HG03159 (cell line): ENCODE results near the gene USP2.
"Not testable (repeated sequence)": the region's sequence is repeated elsewhere in the genome, so short reads cannot be mapped to it uniquely, and the experiment has no call there.

Source experiments
- ATAC-seq: cut with Tn5 transposase; IDR thresholded peaks from one replicate; pipeline ENCODE4 v1.9.1; 2021; ENCODE audit warnings: mild to moderate bottlenecking, moderate library complexity; ENCODE audit not compliant: unreplicated experiment

Gene USP2

DNA sequence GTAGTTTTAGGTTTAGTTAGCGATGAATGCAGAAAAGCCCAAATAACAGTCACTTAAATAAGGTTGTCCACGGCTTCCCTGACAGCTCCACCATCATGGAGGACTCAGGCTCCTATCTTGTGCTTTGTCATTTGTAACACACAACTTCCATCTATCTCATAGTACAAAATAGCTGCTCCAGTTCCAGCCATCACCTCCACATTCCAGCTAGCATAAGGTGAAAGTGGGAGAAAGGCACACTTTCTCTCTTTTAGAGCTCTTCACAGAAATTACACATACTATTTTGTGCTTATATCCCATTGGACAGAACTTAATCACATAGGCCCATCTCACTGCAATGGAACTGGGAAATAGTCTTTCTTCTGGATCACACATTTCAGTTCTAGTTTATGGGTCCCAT, 32.8 kb upstream of the USP2 start:
- no peak for ATAC-seq

DNA sequence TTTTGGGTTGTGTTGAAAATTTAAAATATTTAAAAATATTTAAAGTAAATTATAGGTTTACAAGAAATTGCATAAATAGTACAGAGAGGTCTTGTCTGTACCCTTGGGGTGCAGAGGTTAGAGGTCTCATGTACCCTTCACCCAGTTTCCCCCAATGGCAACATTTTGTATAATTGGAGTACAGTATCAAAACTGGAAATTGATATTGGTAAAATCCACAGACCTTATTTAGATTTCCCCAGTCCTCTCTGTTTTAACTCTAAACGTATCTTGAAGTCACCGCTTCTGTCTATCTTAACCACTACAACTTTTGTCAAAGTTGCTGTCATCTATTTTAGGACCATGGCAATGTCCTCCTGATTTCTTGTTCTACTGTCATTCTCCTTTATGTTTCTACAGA, 30.6 kb upstream of the USP2 start:
- no peak for ATAC-seq

DNA sequence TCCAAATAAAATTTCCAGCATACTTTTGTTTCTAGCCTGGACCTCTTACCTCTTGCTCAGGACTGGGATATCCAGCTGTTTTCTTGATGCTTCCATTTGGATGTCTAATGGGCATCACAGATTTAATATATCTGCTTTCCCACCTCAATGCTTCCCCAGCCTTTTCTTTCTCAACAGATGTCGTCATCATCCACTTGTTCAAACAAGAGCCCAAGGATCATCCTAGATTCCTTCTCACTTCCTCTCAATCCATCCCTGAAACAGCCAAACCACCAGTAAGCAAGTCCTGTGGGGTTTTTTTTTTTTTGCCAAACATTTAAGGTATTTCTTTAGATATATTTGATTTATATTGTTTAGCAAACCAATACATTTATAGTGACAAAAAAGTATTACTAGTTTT, 29.0 kb upstream of the USP2 start:
- no peak for ATAC-seq

DNA sequence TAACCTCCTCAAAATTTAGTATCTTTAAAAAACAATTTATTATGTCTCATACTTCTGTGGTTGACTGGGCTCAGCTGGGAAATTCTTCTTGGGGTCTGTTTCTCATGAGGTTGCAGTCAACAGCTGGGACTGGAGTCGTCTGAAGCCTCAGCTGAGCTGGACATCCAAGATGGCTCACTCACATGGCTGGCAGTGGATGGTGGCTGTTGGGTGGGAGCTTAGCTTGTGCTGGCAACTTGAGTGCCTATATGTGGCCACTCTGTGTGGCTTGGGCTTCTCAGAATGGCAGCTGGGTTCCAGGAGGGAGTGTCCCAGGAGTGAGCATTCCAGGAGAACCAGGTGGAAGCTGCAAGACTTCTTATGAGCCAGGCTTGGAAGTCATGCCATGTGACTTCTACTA, 28.2 kb upstream of the USP2 start:
- ATAC-seq: no peak

DNA sequence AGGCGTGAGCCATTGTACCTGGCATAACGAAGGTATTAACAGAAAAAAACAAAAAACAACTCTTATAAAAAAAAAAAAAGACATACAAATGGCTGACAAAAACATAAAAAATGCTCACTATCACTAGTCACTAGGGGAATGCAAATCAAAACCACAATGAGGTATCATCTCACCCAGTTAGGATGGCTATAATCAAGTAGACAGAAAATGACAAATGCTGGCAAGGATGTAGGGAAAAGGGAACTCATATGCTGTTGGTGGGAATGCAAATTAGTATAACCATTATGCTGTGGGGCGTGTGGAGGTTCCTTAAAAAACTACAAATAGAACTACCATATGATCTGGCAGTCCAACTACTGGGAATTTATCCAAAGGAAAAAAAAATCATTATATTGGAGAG, 24.5 kb upstream of the USP2 start:
- ATAC-seq: no peak

DNA sequence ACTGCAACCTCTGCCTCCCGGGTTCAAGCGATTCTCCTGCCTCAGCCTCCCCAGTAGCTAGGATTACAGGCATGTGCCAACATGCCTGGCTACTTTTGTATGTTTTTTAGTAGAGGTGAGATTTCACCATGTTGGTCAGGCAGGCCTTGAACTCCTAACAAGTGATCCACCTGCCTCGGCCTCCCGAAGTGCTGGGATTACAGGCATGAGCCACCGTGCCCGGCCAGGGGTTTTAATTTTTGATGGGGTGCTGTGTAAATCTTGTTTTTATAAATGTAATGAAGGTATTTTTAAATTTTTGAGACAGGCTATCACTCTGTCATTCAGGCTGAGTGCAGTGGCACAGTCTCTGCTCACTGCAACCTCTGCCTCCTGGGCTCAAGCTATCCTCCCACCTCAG, 24.0 kb upstream of the USP2 start:
- ATAC-seq: not testable (repeated sequence)

DNA sequence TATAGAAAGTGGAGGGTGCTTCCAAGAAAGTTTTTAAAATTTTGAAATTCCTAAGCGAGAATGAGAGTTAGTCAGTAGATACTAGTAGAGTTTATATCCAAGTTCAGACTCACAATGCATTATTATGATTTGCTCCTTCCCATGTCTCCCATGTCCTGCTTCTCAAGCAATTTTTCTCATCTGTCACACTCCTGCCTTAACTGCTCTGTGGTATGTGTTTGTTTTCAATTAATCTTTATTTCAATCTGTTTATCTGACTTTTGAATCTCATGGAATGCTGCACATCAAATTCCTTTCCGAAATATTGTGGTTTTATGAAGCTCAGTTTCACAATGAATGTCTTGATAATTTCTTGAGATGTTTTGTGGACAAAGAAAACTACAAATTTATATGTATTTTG, 23.4 kb upstream of the USP2 start:
- ATAC-seq: no peak

DNA sequence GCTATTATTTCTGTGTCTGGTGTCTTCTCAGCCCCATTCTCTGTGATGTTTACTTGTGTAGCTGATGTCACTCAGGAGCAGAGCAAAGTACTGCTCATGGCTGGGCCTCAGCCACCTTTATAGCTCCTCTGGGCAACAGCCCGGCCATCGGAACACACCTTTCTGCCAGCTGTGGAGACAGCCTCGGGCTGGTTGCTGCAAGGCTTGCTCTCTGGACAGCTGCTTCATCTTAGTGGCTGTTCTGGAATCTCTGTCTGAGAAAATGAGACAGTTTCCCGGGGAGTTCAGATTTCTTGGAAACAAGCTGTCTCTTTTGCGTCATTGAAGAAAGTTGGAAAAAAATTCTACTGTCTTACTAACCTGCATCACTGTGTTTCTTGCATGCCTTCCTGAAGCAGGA, 21.5 kb upstream of the USP2 start:
- ATAC-seq: no peak

DNA sequence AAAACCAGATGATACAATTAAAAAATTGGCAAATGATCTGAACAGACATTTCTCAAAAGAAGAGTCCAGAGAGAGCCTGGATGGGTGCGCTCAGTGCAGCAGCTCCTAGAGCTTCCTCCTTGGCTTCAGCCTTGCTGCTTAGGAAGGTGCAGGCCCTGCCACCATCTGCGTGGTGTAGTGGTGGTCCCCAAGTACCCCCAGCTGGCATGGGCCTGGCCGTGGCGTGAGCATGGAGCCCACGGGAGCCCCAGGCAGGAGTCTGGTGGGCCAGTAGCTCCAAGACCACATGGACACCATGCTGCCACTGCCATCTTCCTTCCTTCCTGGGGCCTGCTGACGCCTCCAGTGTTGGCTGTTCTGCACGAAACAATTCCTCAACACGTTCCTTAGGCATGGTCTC, 21.0 kb upstream of the USP2 start:
- ATAC-seq: no peak

DNA sequence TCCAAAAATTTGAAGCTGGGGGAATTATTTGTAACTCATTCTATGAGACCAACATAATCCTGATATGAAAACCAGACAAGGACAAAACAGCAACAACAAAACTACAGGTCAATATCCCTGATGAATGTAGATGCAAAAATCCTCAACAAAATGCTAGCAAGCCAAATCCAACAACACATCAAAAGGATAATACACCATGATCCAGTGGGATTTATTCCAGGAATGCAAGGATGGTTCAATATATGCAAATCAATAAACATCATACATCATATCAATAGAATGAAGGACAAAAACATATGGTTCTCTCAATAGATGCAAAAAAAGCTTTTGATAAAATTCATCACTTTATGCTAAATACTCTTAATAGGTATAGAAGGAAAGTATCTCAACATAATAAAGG, 19.4 kb upstream of the USP2 start:
- no peak for ATAC-seq

DNA sequence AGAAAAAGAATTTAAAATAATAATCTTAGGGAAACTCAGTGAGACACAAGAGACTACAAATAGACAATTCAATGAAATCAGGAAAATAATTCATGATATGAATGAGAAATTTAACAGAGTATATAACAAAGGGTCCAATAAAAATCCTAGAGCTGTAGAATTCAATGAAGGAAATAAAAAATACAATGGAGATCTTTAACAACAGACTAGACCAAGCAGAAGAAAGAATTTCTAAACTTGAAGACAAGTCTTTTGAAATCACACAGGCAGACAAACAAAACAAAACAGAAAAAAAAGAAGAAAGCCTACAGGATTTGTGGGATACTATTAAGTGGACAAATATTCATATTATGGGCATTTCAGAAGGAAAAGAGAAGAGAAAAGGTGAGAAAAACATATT, 16.2 kb upstream of the USP2 start:
- ATAC-seq: no peak

DNA sequence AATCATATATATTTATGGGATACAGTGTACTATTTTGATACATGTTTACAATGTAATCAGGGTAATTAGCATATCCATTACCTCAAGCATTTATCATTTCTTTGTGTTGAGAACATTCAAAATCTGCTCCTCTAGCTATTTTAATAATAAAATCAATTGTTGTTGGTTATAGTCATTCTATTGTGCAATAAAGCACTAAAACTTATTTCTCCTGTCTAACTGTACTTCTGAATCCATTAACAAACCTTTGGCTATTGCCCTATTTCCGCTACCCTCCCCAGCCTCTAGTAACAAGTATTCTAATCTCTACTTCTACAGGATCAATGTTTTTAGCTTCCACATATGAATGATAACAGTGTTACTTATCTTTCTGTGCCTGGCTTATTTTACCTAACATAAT, 15.3 kb upstream of the USP2 start:
- ATAC-seq: no peak

DNA sequence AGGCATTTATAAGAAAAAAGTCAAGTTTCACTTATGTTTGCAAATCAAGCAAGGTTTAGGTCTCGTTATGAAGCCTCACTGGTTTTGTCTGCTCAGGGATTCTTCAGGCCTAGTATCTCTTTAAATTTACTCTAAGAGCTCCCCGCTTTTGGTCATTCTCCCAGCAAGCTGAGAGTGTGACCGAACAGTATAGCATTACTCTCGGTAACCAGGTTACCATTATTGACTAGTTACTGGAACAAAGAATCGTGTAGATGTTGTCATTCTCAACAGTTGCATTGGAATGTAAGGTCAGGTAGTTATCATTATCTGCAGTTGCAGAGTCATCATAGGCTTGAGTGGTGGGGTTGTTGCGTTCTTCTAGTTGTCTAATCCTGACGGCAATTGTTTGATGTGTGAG, 9.8 kb upstream of the USP2 start:
- no peak for ATAC-seq

DNA sequence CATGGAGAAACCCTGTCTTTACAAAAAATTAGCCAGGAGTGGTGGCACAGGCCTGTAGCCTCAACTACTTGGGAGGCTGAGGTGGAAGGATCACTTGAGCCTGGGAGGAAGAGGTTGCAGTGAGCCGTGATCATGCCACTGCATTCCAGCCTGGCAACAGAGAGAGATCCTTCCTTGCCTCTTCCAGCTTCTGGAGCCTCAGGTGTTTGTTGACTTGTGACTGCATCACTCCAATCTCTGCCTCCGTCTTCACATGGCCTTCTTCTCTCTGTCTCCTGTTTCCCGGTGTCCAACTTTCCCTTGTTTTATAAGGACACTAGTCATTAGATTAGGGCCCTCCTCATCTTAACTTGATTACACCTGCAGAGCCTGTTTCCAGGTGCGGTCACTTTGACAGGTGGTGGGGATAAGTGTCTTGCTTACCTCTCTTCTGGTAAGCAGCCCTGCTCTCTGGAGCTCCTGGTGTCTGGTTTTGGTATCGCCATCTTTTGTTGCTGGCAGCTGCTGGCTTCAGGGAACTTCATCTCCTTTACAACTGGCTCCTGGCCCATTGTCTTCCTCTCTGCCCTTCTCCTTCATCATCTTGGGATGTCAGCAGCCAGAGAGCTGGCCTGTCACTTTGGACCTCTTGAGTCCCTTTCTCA, 8.2 kb upstream of the USP2 start:
- no peak for ATAC-seq

DNA sequence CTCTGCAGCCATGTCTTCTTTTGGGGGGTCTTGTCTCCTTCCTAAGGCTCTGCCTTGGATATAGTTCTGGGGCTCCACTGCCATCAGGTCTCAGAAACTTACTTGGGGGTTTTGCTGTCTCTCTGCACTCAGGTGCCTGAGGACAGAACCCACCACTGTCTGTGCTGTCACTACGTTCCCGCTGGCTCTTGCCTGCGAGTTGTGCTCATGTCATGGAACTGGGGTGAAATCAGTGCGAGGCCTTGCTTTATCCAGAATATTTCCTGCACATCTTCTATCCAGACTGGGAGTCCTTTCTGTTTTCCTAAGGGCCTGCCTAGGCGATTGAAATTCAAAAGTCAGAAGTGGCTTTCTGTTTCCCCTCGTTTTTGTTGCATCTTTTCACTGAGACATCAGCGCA, 6.6 kb upstream of the USP2 start:
- ATAC-seq: no peak

DNA sequence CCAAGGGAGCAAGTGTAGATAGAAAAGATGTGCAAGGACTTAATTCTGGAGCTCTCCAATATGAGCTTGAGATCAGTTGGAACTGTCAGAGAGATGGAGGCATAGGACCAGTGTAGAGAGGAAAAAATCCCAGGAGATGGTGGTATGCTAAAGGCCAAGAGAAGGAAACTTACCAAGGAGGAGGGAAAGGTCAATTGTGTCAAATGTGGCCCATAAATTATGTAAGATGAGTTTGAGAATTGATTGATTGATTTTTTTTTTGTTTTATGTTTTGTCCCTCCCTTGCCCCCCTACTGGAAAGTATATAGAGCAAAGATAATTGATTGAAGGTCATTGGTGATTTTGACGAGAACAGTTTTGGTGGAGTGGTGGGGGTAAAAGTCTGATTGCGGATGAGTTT, 2.8 kb upstream of the USP2 start:
- ATAC-seq: no peak

DNA sequence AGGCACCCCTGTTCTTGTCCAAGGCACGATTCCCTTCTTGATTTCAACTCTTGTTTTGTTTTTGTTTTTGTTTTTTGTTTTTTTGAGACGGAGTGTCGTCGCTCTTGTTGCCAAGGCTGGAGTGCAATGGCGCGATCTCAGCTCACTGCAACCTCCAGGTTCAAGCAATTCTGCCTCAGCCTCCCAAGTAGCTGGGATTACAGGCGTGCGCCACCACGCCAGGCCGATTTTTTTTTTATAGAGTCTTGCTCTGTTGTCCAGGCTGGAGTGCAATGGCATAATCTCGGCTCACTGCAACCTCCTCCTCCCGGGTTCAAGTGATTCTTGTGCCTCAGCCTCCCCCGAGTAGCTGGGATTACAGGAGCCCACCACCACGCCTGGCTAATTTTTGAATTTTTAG, 1.0 kb upstream of the USP2 start:
- not testable (repeated sequence) for ATAC-seq

DNA sequence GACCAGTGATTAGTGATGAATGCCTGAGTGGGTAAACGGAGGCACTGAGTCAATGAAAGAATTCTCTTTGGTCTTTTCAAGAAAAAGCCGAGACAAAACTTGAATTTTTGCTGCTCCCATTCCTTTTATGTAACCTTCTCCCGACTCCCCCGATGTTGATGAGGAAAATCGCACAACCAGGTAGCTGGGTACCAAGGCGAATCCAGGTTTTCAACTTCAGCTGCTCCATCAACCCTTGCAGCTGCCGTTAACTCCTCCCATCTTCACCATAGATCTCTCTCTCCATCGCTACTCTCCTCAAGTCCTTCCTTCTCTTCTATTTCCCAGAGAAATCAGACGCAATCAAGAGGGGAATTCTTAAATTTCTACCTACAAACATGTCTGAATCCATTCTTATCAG, 611 bp upstream of the USP2 start:
- ATAC-seq: no peak

DNA sequence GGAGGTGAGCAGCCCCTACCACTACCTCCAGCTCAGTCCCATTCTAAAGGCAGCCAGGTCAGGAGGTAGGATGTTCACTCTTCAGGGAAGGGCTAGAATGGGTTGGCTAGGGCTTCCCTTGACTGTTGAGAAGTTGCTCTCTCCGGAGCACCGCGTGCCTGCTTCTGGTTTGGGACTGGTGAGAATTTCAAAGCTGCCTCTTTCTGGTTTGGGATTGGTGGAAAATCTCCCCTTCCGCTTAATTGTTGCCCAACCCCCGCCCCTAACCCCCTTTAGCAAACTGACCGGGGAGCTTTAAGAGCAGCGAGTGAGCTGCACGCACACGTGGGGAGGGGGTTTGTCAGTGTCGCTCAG, 686 bp downstream of the USP2 start:
- no peak for ATAC-seq

DNA sequence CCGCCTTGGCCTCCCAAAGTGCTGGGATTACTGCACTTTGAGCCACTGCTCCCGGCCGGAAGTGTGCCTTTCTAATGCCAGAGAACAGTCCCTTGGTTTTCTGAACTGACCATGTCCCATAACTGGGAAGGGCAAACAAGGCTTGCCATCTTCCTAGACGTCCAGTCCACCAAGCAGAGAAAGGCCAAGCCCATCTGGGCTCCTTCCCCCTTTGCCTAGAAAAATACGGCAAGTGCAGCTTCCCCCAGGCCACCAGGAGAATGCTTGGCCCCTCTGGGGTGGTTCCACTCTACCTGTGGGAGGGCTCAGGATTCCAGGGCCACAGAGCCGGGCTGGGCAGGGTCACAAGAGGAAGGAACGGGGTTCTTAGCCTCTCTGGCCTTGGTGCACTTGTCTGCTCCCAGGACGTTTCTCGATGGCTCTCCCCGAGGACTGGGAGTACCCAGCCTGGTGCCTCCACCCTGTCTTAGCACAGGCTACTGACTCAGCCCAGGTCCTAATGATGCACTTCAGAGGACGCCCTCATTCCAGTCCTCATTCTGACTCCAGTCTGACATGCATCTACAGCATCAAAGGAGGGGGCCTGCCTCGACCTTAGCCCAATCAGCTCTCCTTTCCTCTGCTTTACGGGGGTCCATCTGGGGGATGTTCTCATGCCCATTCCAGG, 1.2 kb downstream of the USP2 start:
- no peak for ATAC-seq

DNA sequence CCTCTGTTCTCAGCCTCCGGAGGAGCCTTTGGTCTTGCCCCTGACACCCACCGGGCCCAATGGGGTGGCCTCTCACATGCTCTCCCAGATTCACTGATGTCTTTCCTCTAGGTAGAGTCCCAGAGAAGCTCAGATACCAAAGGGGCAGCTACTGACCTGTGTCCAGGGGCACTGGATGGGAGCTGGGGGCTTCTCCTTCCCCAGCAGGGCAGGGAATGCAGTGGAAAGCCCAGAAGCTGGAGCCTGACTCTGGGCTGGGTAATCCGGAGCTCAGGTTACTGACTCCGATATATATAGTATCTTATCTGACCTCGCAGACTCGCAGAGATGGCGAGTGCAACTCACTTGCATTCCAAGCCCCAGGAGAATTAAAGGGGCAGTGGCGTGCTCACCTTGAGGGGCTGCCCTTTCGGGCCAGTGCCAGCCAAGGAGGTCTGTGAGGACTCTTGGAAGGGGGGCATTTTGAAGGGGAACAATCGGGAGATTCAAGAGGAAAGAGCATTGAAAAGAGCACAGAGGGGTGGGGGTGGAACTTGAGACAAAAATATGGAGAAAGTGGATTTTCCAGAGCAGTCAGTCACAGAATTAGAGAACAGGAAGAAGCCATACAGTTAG, 2.5 kb downstream of the USP2 start:
- no peak for ATAC-seq

DNA sequence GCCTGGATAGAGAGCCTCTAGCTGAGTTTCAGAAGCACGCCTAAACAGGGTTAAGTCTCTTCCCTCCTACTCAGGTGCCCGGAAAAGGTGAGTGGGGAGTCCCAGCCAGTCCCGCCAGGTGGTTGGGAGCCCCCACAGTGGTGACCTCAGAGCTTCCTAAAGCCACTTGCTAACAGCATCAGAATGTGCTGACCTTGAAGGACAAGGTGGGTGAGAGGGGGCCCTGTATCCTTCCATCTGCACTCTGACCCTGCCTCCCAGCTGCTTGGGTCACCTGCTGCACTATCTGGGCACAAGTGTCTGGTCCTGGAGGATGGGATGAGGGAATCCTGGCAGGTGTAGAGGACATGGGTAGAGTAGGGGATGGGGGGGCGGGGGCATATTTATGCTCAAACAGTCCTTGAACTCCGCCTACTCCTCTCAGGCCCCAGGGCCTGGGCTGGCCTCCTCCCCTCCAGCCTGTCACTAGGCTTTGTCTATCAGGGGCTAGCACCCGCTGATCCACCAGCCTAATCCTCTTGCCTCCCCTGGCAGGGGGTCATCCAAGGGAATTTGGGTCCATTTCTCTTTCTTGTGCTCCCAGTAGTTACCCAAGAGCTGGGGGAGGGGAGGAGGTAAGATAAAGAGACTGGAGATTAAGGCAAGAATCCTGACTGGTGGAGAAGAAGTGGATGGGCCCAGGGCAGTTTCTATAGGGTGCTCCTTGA, 3.4 kb downstream of the USP2 start:
- ATAC-seq: no peak
